Limb (tissue), 2 donors: ENCODE results near the gene GXYLT1.
A peak's percentile ranks its signal among the peaks of the same experiment; 100 is the strongest.
"Not testable (repeated sequence)": the region's sequence is repeated elsewhere in the genome, so short reads cannot be mapped to it uniquely, and the experiment has no call there.

Experiments
- DNase-seq, 2 donors: peaks; one replicate each; pipeline ENCODE4 v3.0.0-alpha.2; 2016; ENCODE audit errors: extremely low spot score in 2 of 2

GXYLT1 gene

GRCh38 chr12:42145197-42145549, 499 bp upstream of the GXYLT1 start:
- peak in 1 of 2 donors; percentile 15 for DNase-seq

GRCh38 chr12:42144158-42144407, 591 bp downstream of the GXYLT1 start:
- DNase-seq = no peak

- peak in 1 of 2 donors; percentile 8 for DNase-seq
Measured at GRCh38 chr12:42143452-42144157, 1.1 kb downstream of the GXYLT1 start.

GRCh38 chr12:42141981-42142606, 2.6 kb downstream of the GXYLT1 start:
- DNase-seq = no peak

GRCh38 chr12:42140901-42141300, 3.8 kb downstream of the GXYLT1 start:
- DNase-seq = no peak

GRCh38 chr12:42135259-42135814, 9.3 kb downstream of the GXYLT1 start:
- DNase-seq = no peak

GRCh38 chr12:42130672-42131402, 13.8 kb downstream of the GXYLT1 start:
- DNase-seq = no peak

GRCh38 chr12:42129595-42130204, 15.0 kb downstream of the GXYLT1 start:
- DNase-seq = peak; percentile 37 to 75

GRCh38 chr12:42128888-42129287, 15.8 kb downstream of the GXYLT1 start:
- DNase-seq = no peak

- no peak for DNase-seq
Measured at GRCh38 chr12:42128327-42128726, 16.3 kb downstream of the GXYLT1 start.

- DNase-seq = no peak
Measured at GRCh38 chr12:42126963-42127362, 17.7 kb downstream of the GXYLT1 start.

- DNase-seq = no peak
Measured at GRCh38 chr12:42125388-42125767, 19.3 kb downstream of the GXYLT1 start.

GRCh38 chr12:42124764-42125387, 19.8 kb downstream of the GXYLT1 start:
- no peak for DNase-seq

- no peak for DNase-seq
Measured at GRCh38 chr12:42119085-42119633, 25.5 kb downstream of the GXYLT1 start.

GRCh38 chr12:42118136-42118879, 26.4 kb downstream of the GXYLT1 start:
- DNase-seq = no peak

GRCh38 chr12:42109031-42109430, 35.6 kb downstream of the GXYLT1 start:
- no peak for DNase-seq

GRCh38 chr12:42106791-42107190, 37.9 kb downstream of the GXYLT1 start:
- not testable (repeated sequence) for DNase-seq

- no peak for DNase-seq
Measured at GRCh38 chr12:42104784-42105183, 39.9 kb downstream of the GXYLT1 start.

- no peak for DNase-seq
Measured at GRCh38 chr12:42104087-42104486, 40.6 kb downstream of the GXYLT1 start.

- no peak for DNase-seq
Measured at GRCh38 chr12:42103155-42103554, 41.5 kb downstream of the GXYLT1 start.

- DNase-seq = no peak
Measured at GRCh38 chr12:42102720-42103119, 42.0 kb downstream of the GXYLT1 start.
